SK-N-SH treated with all-trans-retinoic acid at 6 μM for 48 hours (cell line): ENCODE measurements around the gene CNTN1.
"Not testable (repeated sequence)": the region's sequence is repeated elsewhere in the genome, so short reads cannot be mapped to it uniquely, and the experiment has no call there.

Experiments
- ATAC-seq: fragments of 200-7000 bp; cut with Tn5 transposase; 3 replicates; pipeline ENCODE4 v1.9.1; 2020; ENCODE audit warnings: mild to moderate bottlenecking, moderate library complexity
- ARNTL ChIP-seq: fragments of 450-650 bp; formaldehyde crosslinking; IDR thresholded peaks from 2 replicates; pipeline ENCODE4 v1.5.0; 2020; ENCODE audit warnings: low read depth, mild to moderate bottlenecking, moderate library complexity, borderline replicate concordance
- BACH2 ChIP-seq: fragments of 250-450 bp; sonication (Bioruptor Pico); IDR thresholded peaks from 2 replicates; pipeline ENCODE4 v1.9.0; 2021; ENCODE audit warnings: mild to moderate bottlenecking, borderline replicate concordance
- CSDC2 ChIP-seq: fragments of 250-450 bp; sonication (Bioruptor Pico); IDR thresholded peaks from 2 replicates; pipeline ENCODE4 v1.5.0; 2020; ENCODE audit warnings: mild to moderate bottlenecking, moderate library complexity
- CSRNP3 ChIP-seq: fragments of 250-450 bp; sonication (Bioruptor Pico); IDR thresholded peaks from 2 replicates; pipeline ENCODE4 v1.5.1; 2021; ENCODE audit warnings: mild to moderate bottlenecking, moderate library complexity
- ESRRG ChIP-seq: fragments of 250-450 bp; sonication (Bioruptor Pico); IDR thresholded peaks from 2 replicates; pipeline ENCODE4 v1.6.1; 2021; ENCODE audit warnings: mild to moderate bottlenecking
- GLIS3 ChIP-seq: fragments of 250-450 bp; sonication (Bioruptor Pico); IDR thresholded peaks from 2 replicates; pipeline ENCODE4 v1.5.0; 2020; ENCODE audit warnings: mild to moderate bottlenecking, moderate library complexity
- OSR1 ChIP-seq: fragments of 250-450 bp; sonication (Bioruptor Pico); IDR thresholded peaks from 2 replicates; pipeline ENCODE4 v1.8.0; 2022; ENCODE audit warnings: moderate library complexity, mild to moderate bottlenecking, inconsistent platforms
- PATZ1 ChIP-seq: fragments of 250-450 bp; sonication (Bioruptor Pico); IDR thresholded peaks from 2 replicates; pipeline ENCODE4 v1.8.0; 2020; ENCODE audit warnings: mild to moderate bottlenecking, moderate library complexity, borderline replicate concordance
- POU6F1 ChIP-seq: fragments of 250-450 bp; sonication (Bioruptor Pico); IDR thresholded peaks from 2 replicates; pipeline ENCODE4 v1.8.0; 2021; ENCODE audit warnings: low read depth, mild to moderate bottlenecking, moderate library complexity, borderline replicate concordance
- SNAI2 ChIP-seq: fragments of 250-450 bp; sonication (Bioruptor Pico); IDR thresholded peaks from 2 replicates; pipeline ENCODE4 v1.5.0; 2020; ENCODE audit warnings: mild to moderate bottlenecking, moderate library complexity
- TCF4 ChIP-seq: fragments of 250-450 bp; sonication (Bioruptor Pico); IDR thresholded peaks from 2 replicates; pipeline ENCODE4 v1.8.0; 2021; ENCODE audit warnings: mild to moderate bottlenecking, moderate library complexity, borderline replicate concordance
- TSHZ2 ChIP-seq: fragments of 250-450 bp; sonication (Bioruptor Pico); IDR thresholded peaks from 2 replicates; pipeline ENCODE4 v1.5.0; 2020; ENCODE audit warnings: mild to moderate bottlenecking, moderate library complexity
- ZC3H10 ChIP-seq: fragments of 250-450 bp; sonication (Bioruptor Pico); IDR thresholded peaks from 2 replicates; pipeline ENCODE4 v1.5.1; 2021; ENCODE audit warnings: mild to moderate bottlenecking, moderate library complexity
- ZFP3 ChIP-seq: fragments of 250-450 bp; sonication (Bioruptor Pico); IDR thresholded peaks from 2 replicates; pipeline ENCODE4 v1.5.0; 2020; ENCODE audit warnings: mild to moderate bottlenecking, moderate library complexity
- ZFP30 ChIP-seq: fragments of 450-650 bp; formaldehyde crosslinking; IDR thresholded peaks from 2 replicates; pipeline ENCODE4 v1.5.0; 2022; ENCODE audit warnings: mild to moderate bottlenecking, moderate library complexity
- ZNF565 ChIP-seq: fragments of 450-650 bp; formaldehyde crosslinking; conservative IDR thresholded peaks from 2 replicates; pipeline ENCODE4 v1.5.0; 2020; ENCODE audit warnings: low read depth, mild to moderate bottlenecking, moderate library complexity
- ZNF70 ChIP-seq: fragments of 450-650 bp; formaldehyde crosslinking; IDR thresholded peaks from 2 replicates; pipeline ENCODE4 v1.5.0; 2020; ENCODE audit warnings: mild to moderate bottlenecking, moderate library complexity
- ZNF8 ChIP-seq: fragments of 450-650 bp; formaldehyde crosslinking; IDR thresholded peaks from 2 replicates; pipeline ENCODE4 v1.5.0; 2020; ENCODE audit warnings: mild to moderate bottlenecking, moderate library complexity

The CNTN1 gene

GRCh38 chr12:40735551-40736230 lies 43.5 kb downstream of the CNTN1 start (continued):
- TF ChIP-seq TSHZ2 (CRISPR knock-in tag) (no peak), GLIS3 (no peak)
- TF ChIP-seq, all 23 proteins: peak for 0

- not testable (repeated sequence) for ATAC-seq
Measured at GRCh38 chr12:40737416-40737815, 45.2 kb downstream of the CNTN1 start.

- ATAC-seq = no peak
- TF ChIP-seq ZFP3 (CRISPR knock-in tag) = no peak
- no peak for TF ChIP-seq CSDC2 (CRISPR knock-in tag)
- TF ChIP-seq TCF4 (CRISPR knock-in tag) = no peak
- TF ChIP-seq OSR1 = no peak
- TF ChIP-seq CSRNP3 = no peak
- no peak for TF ChIP-seq ESRRG (CRISPR knock-in tag)
- TF ChIP-seq ZC3H10 (CRISPR knock-in tag) = no peak
- TF ChIP-seq ZFP30 (CRISPR knock-in tag) = no peak
- no peak for TF ChIP-seq SNAI2 (CRISPR knock-in tag)
- no peak for TF ChIP-seq ZNF70 (CRISPR knock-in tag)
- no peak for TF ChIP-seq BACH2 (CRISPR knock-in tag)
- TF ChIP-seq PATZ1 = no peak
- TF ChIP-seq GLIS3 = no peak
- no peak for TF ChIP-seq ZNF8 (CRISPR knock-in tag)
- no peak for TF ChIP-seq POU6F1 (CRISPR knock-in tag)
- TF ChIP-seq ARNTL (CRISPR knock-in tag) = no peak
- no peak for TF ChIP-seq ZNF565 (CRISPR knock-in tag)
Measured at GRCh38 chr12:40738856-40739255, 46.6 kb downstream of the CNTN1 start.

- no peak for ATAC-seq
- TF ChIP-seq POU6F1 (CRISPR knock-in tag) (no peak), ZNF70 (CRISPR knock-in tag) (no peak), ESRRG (CRISPR knock-in tag) (no peak), ZFP3 (CRISPR knock-in tag) (no peak), ZNF8 (CRISPR knock-in tag) (no peak)
Measured at GRCh38 chr12:40742041-40742440, 49.8 kb downstream of the CNTN1 start.
